GM21717 (cell line): Measurements from ENCODE around the gene HHEX.

Experiments used
- ATAC-seq: cut with Tn5 transposase; IDR thresholded peaks from one replicate; pipeline ENCODE4 v1.9.1; 2021; ENCODE audit warnings: mild to moderate bottlenecking, moderate library complexity; ENCODE audit not compliant: unreplicated experiment

HHEX gene

GRCh38 chr10:92692697-92693533 lies 3.2 kb downstream of the HHEX start:
- ATAC-seq, result no peak

- no peak for ATAC-seq
Measured at GRCh38 chr10:92693534-92693893, 3.8 kb downstream of the HHEX start.

GRCh38 chr10:92695679-92696605 lies 6.2 kb downstream of the HHEX start:
- ATAC-seq, result no peak

- no peak for ATAC-seq
Measured at GRCh38 chr10:92696606-92697383, 7.0 kb downstream of the HHEX start.

- no peak for ATAC-seq
Measured at GRCh38 chr10:92697663-92698511, 8.1 kb downstream of the HHEX start.

GRCh38 chr10:92699193-92699517 lies 9.4 kb downstream of the HHEX start:
- ATAC-seq, result no peak

- no peak for ATAC-seq
Measured at GRCh38 chr10:92699518-92700381, 10.0 kb downstream of the HHEX start.

GRCh38 chr10:92702301-92702916 lies 12.7 kb downstream of the HHEX start:
- no peak for ATAC-seq

GRCh38 chr10:92712016-92712889 lies 22.5 kb downstream of the HHEX start:
- ATAC-seq, result no peak

GRCh38 chr10:92714152-92714845 lies 24.5 kb downstream of the HHEX start:
- no peak for ATAC-seq

- no peak for ATAC-seq
Measured at GRCh38 chr10:92714872-92715271, 25.1 kb downstream of the HHEX start.

- no peak for ATAC-seq
Measured at GRCh38 chr10:92719991-92720830, 30.5 kb downstream of the HHEX start.

- no peak for ATAC-seq
Measured at GRCh38 chr10:92720831-92721165, 31.0 kb downstream of the HHEX start.

GRCh38 chr10:92722349-92722748 lies 32.6 kb downstream of the HHEX start:
- ATAC-seq, result no peak

GRCh38 chr10:92727141-92727540 lies 37.4 kb downstream of the HHEX start:
- no peak for ATAC-seq

GRCh38 chr10:92727550-92727949 lies 37.8 kb downstream of the HHEX start:
- no peak for ATAC-seq

GRCh38 chr10:92729886-92730285 lies 40.1 kb downstream of the HHEX start:
- ATAC-seq, result peak; percentile 94
